Mesendoderm (in vitro differentiated cells): Measurements from ENCODE around the gene ABCA7.

ENCODE experiments used
- DNase-seq: peaks from one replicate; pipeline ENCODE4 v3.0.0; 2013
- H2AK5ac ChIP-seq: 2 replicates; pipeline ENCODE4 v1.6.1; 2013; ENCODE audit warnings: low read length, inconsistent platforms
- H2BK120ac ChIP-seq: 2 replicates; pipeline ENCODE4 v1.6.1; 2013; ENCODE audit warnings: low read depth, mild to moderate bottlenecking, low read length, moderate library complexity, mixed read lengths
- H2BK15ac ChIP-seq: replicated peaks from 2 replicates; pipeline ENCODE4 v1.6.1; 2013; ENCODE audit warnings: low read depth, mild to moderate bottlenecking, moderate library complexity
- H2BK5ac ChIP-seq: 2 replicates; pipeline ENCODE4 v1.6.1; 2013; ENCODE audit warnings: low read length, inconsistent platforms
- H3K18ac ChIP-seq: 2 replicates; pipeline ENCODE4 v1.6.1; 2013; ENCODE audit warnings: mild to moderate bottlenecking, low read length, mixed read lengths
- H3K23ac ChIP-seq: one replicate; pipeline ENCODE4 v1.6.1; 2013; ENCODE audit warnings: low read length
- H3K27ac ChIP-seq: 2 replicates; pipeline ENCODE4 v1.5.1; 2013; ENCODE audit warnings: low read depth, mild to moderate bottlenecking, inconsistent platforms, low read length, moderate library complexity
- H3K27me3 ChIP-seq: 2 replicates; pipeline ENCODE4 v1.6.1; 2013; ENCODE audit warnings: low read length, control low read depth, mild to moderate bottlenecking, inconsistent platforms; ENCODE audit not compliant: insufficient read depth, poor library complexity
- H3K36me3 ChIP-seq: 2 replicates; pipeline ENCODE4 v1.6.1; 2013; ENCODE audit warnings: low read length, inconsistent platforms; ENCODE audit not compliant: control insufficient read depth, insufficient read depth
- H3K4ac ChIP-seq: one replicate; pipeline ENCODE4 v1.6.1; 2013; ENCODE audit warnings: low read depth, mild to moderate bottlenecking, low read length, moderate library complexity
- H3K4me1 ChIP-seq: 2 replicates; pipeline ENCODE4 v1.6.1; 2013; ENCODE audit warnings: low read depth, low read length, inconsistent platforms; ENCODE audit not compliant: control insufficient read depth
- H3K4me2 ChIP-seq: 2 replicates; pipeline ENCODE4 v1.6.1; 2013; ENCODE audit warnings: low read length
- H3K4me3 ChIP-seq: 2 replicates; pipeline ENCODE4 v1.5.1; 2013; ENCODE audit warnings: mild to moderate bottlenecking, low read length
- H3K56ac ChIP-seq: one replicate; pipeline ENCODE4 v1.6.1; 2013; ENCODE audit warnings: low read length
- H3K79me1 ChIP-seq: 2 replicates; pipeline ENCODE4 v1.6.1; 2013; ENCODE audit warnings: low read length, inconsistent platforms
- H3K79me2 ChIP-seq: 2 replicates; pipeline ENCODE4 v1.6.1; 2013; ENCODE audit warnings: mild to moderate bottlenecking, low read length; ENCODE audit not compliant: control insufficient read depth, insufficient read depth
- H3K9ac ChIP-seq: 2 replicates; pipeline ENCODE4 v1.6.1; 2013; ENCODE audit warnings: low read length, inconsistent platforms
- H4K5ac ChIP-seq: one replicate; pipeline ENCODE4 v1.6.1; 2013; ENCODE audit warnings: low read length
- H4K8ac ChIP-seq: one replicate; pipeline ENCODE4 v1.6.1; 2013; ENCODE audit warnings: low read depth, mild to moderate bottlenecking, control low read depth, low read length, moderate library complexity
- WGBS: extraction: QIAGEN DNeasy Blood & Tissue Kit; methylation state at CpG from one replicate; pipeline ENCODE4 v1.1.7; 2013; ENCODE audit warnings: low lambda C conversion rate, missing lambda C conversion rate; ENCODE audit not compliant: insufficient coverage; ENCODE audit errors: extremely low coverage; 5-methylcytosine and 5-hydroxymethylcytosine counted together

Gene ABCA7

DNA sequence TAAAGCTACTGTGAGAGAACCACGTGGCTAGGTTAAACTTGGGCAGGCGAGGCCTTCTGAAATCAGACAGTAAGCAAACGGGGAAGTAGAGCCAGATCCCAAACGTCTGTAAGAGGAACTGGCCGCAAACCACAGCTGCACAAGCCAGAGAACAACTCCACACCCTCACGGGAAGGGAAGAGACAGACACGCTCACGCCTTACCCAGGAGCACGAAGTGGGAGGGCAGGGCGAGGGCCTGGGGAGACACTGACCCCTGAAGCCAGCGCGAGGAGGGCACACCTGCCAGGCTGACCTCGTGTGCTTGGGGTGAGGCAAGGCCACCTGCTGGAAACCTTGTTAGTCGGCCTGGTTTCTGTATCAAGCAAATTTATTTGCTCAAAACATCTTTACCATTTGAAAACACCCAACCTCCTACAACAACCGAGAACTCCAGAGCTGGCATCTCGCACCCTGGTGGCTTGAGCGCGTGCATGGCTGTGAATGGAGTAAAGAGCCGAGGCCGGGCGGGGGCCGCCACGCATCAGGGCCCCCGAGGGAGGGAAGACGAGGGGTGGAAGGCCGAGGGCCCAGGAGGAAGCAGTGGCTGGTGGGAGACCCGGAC is 48.0 kb downstream of the ABCA7 start:
- Histone ChIP-seq H3K27ac (no peak overlapping the region), H3K4me3 (no peak overlapping the region), H3K56ac (no peak overlapping the region), H3K4me2 (no peak overlapping the region), H3K36me3 (peaks cover 3% of the 10 kb centered on the region), H2BK120ac (no peak overlapping the region), H4K5ac (no peak overlapping the region), H3K4ac (no peak overlapping the region), H2BK5ac (no peak overlapping the region), H2AK5ac (no peak overlapping the region), H4K8ac (no peak overlapping the region), H3K27me3 (no peaks in the 10 kb centered on the region), H3K79me1 (no peaks in the 10 kb centered on the region), H2BK15ac (no peak overlapping the region), H3K4me1 (no peaks in the 10 kb centered on the region), H3K18ac (no peak overlapping the region), H3K23ac (no peak overlapping the region), H3K79me2 (no peaks in the 10 kb centered on the region), H3K9ac (no peak overlapping the region)
- no CpG with 5 or more reads among the region's 27 CpGs for WGBS
- no peak for DNase-seq

DNA sequence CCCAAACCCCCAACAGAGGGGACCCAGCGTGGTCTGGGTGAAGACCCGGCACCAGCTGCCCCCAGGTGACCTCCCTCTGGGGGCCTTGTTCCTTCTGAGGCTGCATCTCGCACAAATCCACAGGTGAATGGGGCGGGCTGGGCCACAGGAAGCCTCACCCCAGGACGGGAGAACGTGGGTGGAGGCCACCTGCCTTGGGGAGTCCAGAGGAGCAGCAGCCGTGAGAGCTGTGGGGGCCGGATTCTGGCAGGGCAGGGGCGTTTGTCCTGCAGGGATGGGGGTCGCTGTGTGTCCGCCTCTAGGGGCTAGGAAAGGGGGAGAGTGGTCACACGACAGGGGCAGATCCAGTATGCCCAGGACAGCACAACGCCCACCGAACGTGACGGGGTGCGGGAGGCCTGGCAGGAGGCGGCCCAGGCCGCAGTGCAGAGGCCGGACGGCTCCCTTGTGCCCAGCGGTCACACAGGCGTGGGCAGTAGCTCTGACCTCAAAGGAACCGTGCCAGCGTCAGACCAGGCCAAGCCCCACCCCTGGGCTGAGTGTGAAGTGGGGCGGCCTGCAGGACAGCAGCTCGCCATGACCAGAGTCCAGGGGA is 48.6 kb downstream of the ABCA7 start:
- H3K4me3 ChIP-seq, result no peak overlapping the region
- H3K9ac ChIP-seq, result no peak overlapping the region
- H3K27ac ChIP-seq, result no peak overlapping the region
- H2BK15ac ChIP-seq, result no peak overlapping the region
- H2BK120ac ChIP-seq, result no peak overlapping the region
- H3K4me2 ChIP-seq, result no peak overlapping the region
- peaks cover 3% of the 10 kb centered on the region for H3K36me3 ChIP-seq
- H2BK5ac ChIP-seq, result no peak overlapping the region
- DNase-seq, result no peak
- peaks cover under 1% of the 10 kb centered on the region for H3K79me1 ChIP-seq
- H3K79me2 ChIP-seq, result peaks cover 5% of the 10 kb centered on the region
- WGBS, result no CpG with 5 or more reads among the region's 27 CpGs
- H3K23ac ChIP-seq, result no peak overlapping the region
- no peak overlapping the region for H4K8ac ChIP-seq
- no peak overlapping the region for H4K5ac ChIP-seq
- no peak overlapping the region for H3K18ac ChIP-seq
- no peaks in the 10 kb centered on the region for H3K27me3 ChIP-seq
- no peak overlapping the region for H3K56ac ChIP-seq
- no peaks in the 10 kb centered on the region for H3K4me1 ChIP-seq
- H2AK5ac ChIP-seq, result no peak overlapping the region
- no peak overlapping the region for H3K4ac ChIP-seq

DNA sequence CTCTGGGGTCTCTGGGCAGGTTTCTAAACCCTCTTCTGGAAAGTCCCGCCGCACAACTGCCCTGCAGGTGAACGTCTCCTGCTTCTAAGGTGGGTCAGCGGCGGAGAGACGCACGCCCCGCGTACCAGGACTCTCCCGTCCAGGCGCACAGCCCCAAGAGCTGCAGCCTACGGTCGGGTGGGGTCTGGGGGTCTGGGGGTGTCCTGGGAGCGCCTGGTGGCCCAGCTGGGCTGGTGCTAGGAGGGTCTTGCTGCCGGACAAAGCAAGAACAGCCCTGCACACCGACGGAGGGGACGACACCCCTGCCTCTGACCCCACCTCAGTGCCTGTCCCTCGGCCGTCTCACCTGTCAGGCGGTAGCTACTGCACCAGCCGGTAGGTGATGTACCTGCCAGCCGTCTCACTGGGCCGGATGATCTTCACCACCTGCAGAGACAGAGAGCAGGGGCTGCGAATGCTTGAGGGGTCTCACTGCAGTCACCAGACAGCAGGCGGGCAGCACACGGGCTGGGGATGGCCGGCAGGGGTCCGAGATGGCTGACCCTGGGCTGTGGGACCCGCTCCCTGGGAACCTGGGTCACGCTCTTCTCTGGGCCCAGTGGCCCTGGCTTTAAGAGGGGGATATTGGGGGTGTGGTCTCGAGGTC is 49.3 kb downstream of the ABCA7 start:
- Histone ChIP-seq H3K9ac (no peak overlapping the region), H3K18ac (no peak overlapping the region), H3K27me3 (no peaks in the 10 kb centered on the region), H4K8ac (no peak overlapping the region), H3K4me1 (no peaks in the 10 kb centered on the region), H2AK5ac (no peak overlapping the region), H3K27ac (no peak overlapping the region), H4K5ac (no peak overlapping the region), H3K36me3 (peaks cover 3% of the 10 kb centered on the region), H3K79me1 (peaks cover 5% of the 10 kb centered on the region), H3K56ac (no peak overlapping the region), H2BK120ac (no peak overlapping the region), H3K4me3 (no peak overlapping the region), H2BK5ac (no peak overlapping the region), H3K79me2 (peaks cover 12% of the 10 kb centered on the region), H2BK15ac (no peak overlapping the region), H3K23ac (no peak overlapping the region), H3K4ac (no peak overlapping the region), H3K4me2 (no peak overlapping the region)
- WGBS, result no CpG with 5 or more reads among the region's 32 CpGs
- DNase-seq, result no peak

- Histone ChIP-seq H3K79me2 (peaks cover 18% of the 10 kb centered on the region), H3K4me3 (no peak overlapping the region), H3K4me1 (no peaks in the 10 kb centered on the region), H4K5ac (no peak overlapping the region), H3K27me3 (no peaks in the 10 kb centered on the region), H4K8ac (no peak overlapping the region), H2AK5ac (no peak overlapping the region), H3K79me1 (peaks cover 7% of the 10 kb centered on the region), H3K23ac (no peak overlapping the region), H3K27ac (no peak overlapping the region), H3K36me3 (peaks cover 3% of the 10 kb centered on the region), H3K18ac (no peak overlapping the region), H2BK5ac (no peak overlapping the region), H3K56ac (no peak overlapping the region), H2BK120ac (no peak overlapping the region), H3K4ac (no peak overlapping the region), H3K4me2 (no peak overlapping the region), H3K9ac (no peak overlapping the region), H2BK15ac (no peak overlapping the region)
- whole genome bisulfite sequencing, result no CpG with 5 or more reads among the region's 22 CpGs
- DNase-seq, result no peak
Measured at GRCh38 chr19:1089891-1090290, 50.0 kb downstream of the ABCA7 start.

DNA sequence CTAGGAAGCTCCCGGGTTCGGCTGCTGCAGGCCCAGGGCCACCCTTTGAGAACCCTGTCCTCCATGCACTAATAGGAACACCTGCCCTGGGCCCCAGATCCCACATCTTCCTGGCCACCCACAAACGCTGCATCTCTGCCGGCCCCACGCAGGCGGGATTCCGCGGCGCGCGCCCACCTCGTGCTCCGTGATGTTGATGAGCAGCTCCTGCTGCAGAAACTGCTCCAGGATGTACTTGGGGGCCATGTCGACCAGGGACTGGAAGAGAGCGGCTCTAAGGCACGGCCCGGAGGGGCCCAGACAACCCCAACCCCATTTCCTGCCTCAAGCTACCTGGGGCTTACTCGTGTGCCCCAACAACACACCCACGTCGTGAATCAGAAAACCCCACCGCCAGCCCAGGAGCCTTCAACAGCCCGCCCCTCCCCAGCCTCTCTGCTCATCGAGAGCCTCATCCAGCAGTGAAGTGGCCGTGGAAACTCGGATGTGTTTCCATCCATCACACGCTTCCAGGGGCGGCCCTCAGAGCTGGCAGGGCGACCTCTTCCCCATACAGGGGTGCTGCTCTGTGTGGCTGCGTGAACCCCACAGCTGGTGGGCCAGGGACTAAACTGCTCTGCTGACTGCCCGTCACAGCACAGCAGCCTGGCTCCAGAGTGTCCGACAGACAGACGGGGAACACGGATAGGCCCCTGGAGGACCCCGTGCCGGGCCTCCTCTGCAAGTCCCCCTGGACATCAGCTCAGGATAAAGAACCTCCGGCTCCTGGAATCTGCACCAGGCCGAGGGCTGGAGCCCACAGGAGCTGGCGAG is 51.0 kb downstream of the ABCA7 start:
- Histone ChIP-seq H3K56ac (no peak overlapping the region), H3K27me3 (no peaks in the 10 kb centered on the region), H2BK15ac (no peak overlapping the region), H3K4me3 (no peak overlapping the region), H3K23ac (no peak overlapping the region), H4K5ac (no peak overlapping the region), H2BK120ac (no peak overlapping the region), H3K4me2 (no peak overlapping the region), H3K27ac (no peak overlapping the region), H3K4me1 (no peaks in the 10 kb centered on the region), H3K36me3 (peaks cover 3% of the 10 kb centered on the region), H4K8ac (no peak overlapping the region), H3K4ac (no peak overlapping the region), H3K18ac (no peak overlapping the region), H3K79me1 (peaks cover 7% of the 10 kb centered on the region), H2AK5ac (no peak overlapping the region), H3K9ac (no peak overlapping the region), H3K79me2 (peaks cover 20% of the 10 kb centered on the region), H2BK5ac (no peak overlapping the region)
- no CpG with 5 or more reads among the region's 38 CpGs for WGBS
- no peak for DNase-seq
